Measurements from ENCODE around the gene CTNNB1. TPM values are rescaled to one million over a fixed set of nuclear protein-coding genes. Genes with fewer than 3 reads are reported as not detected.

Gene CTNNB1
- total RNA-seq, 1 experiment from 2014 or later: 530 TPM

- DNase-seq (ENCODE audit: low read depth): no peak
Observed at GRCh38 chr3:41192885-41193284, 6.4 kb upstream of the CTNNB1 start.

DNA sequence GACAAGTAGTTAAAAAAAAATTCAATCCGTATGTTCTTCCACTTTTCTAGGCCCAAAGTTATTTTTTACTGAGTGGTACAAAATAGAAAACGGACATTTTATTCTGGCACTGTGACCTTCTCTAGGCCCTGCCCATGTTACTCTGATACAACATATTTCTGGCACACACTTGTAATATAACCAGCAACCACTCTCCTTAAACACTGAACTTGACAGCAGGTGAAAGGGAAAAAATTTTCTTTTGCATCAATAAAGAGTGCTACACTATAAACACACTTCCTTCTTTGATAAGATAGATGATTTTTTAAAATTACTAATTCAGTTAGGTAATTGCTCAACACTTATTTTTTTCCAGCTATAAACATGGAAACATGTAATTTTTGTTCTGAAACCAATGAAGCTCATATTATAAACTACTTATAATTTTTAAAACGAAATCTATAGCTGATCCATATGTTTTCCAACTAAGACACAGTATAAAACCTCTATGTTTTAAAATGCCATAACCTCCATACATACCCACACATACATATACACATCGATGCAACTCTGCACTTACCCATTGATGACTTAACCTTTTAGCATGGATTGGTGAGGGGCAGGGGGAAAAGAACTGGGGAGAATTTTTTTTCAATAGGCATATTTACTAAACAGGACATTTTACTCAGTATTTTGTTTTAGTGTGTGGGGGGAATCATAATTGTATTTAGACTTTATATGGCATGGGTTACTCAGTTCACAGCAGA is 5.3 kb upstream of the CTNNB1 start:
- no peak for DNase-seq (ENCODE audit: low read depth)

DNA sequence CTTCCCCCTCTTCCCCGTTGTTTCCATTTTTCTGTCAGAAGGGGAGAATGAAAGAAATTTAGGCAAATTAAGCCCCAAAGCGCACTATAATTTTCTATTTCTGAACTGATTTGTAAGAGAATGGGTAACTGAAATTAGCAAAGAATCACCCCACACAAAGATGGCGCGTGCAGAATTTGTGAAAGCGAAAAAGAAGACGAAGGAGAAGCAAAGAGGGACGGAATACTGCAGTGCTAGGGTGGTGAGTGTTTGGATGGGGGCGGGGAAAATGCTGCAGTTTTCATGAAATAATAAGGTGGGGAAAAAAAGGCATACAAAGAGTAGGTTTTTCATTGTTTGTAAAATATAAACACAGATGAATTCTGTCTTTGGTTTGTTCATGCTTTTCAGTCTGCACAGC is 4.6 kb upstream of the CTNNB1 start:
- DNase-seq (ENCODE audit: low read depth): no peak

DNA sequence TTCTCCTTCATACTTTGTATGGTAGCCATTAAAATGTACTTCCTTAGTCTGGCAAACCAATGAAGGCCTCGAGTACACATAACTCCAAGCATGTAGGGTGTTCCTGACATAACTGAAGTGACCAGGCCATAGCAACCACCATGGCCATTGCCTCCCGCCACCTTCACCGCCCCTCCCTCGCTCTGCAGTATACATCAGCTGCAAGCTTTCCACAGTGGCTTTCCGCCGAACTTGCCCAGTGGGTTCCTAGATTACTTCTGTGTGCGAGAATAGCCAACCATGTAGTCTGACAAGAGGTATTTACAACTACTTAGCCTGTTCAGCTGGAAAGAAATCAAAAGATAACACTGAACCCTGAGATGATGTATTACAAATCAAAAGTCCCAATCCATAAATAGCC is 3.4 kb upstream of the CTNNB1 start:
- no peak for DNase-seq (ENCODE audit: low read depth)

DNA sequence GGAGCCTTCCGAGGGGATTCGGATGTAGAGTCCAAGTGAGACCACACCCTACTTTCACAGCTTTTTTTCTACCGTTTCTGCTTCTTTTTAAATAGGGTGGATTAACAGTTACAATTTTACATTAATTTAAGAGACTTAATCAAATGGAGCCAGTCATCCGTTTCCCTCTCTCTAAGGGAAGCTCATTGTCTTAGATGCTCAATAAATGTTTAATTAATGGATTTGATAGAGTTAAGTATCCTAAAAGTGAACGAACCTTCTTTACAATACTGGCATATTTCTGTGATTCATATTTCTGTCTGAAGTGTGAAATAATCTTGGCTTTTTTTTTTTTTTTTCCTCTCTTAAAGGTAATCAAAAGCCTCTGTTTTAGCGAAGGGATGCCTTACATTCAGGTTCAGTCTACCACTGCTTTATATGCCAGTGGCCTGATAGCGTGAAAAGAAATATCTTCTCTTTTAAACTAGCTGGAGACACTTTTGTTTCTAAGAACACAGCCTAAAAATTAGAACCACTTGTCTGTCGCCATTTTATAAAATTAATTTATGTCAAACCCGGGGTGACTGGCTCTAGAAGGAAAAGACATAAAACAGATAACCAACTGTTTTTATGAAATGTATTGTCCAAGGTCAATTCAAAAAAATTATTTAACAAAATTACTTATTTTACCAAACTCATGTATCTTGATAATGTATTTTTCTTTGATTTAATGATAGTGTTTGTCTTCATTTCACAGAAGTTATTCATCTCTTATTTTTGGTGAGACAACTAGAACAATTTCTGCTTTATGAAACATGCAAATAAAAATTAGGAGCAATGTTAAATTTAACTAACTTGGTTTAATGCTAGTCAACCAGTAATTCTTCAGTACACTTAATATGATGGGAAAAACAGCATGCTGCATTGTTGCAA is 2.5 kb upstream of the CTNNB1 start:
- no peak for DNase-seq (ENCODE audit: low read depth)

DNA sequence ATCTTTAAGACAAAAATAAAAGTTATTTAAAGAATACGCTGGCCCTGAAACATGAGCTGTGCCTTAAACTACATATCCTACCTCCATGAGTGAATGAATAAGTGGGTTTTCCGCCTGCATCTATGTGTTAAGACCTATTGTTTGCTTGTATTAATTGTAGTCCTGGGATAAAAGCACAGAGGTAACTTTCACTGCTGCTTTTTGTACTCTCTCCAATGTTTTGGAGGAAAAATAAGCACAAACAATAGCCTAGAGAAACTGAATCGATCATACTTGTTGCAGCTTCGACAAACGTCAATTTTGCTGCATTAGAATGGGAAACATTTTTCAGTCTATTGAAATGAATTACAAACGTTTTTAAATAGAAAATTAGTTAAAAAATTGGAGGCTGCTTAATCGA is 1.3 kb upstream of the CTNNB1 start:
- DNase-seq (ENCODE audit: low read depth): no peak

DNA sequence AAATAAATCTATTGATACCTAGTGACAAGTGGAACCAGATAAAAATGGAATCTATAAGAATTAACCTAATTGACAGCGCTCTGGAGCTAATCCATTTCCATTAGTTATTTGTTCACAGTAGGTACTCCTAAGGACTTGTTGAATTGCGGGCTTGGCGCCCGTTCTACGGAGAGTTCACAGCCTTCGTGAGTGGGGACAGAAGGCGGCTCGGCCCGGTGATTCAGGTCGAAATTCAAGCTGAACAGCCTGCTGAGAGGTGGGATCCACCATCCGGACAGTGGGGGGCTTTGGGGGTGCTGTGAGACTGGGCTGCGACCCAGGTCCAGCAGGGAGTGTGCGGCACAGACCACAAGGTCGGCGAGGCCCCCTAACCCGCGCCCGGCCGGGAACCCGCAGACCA is 779 bp upstream of the CTNNB1 start:
- no peak for DNase-seq (ENCODE audit: low read depth)

DNA sequence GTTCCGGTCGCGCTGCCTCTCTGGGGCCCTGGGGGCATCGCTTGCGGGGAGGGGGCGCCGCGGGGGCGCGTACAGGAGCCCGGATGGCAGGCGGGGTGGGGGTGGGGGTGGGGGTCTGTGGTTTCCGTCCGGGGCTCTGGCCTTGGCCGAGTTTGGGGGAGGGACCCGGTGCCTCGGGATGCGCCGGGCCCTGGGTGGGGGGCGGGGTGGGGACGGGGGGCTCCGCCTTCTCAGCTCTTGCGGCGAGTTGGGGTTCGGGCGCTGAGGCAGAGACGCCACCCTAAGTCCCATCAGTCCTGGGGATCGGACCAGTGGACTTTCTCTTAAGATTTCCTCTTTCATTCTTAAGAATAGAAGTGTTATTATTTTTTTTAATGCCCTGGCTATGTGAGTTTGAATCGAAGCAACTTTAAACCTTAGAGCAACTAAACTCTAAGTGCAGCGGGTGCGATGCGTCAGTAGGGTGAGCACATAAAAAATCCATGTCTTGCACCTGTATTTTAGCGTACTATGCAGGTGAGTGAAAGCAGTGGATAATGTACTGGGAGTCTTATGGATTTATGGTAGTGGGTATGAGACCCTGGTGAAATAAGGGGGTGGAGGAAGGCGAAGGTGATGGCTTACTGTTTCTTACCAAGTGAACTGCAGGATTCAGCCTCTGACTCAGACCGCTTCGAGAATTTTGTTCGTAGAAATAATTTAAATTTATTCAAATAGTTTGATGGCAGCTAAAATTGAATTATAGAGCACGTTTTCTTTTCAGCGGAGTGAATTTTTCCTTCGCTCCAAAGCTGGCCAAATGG is 762 bp downstream of the CTNNB1 start:
- peak; percentile 39 for DNase-seq (ENCODE audit: low read depth)

DNA sequence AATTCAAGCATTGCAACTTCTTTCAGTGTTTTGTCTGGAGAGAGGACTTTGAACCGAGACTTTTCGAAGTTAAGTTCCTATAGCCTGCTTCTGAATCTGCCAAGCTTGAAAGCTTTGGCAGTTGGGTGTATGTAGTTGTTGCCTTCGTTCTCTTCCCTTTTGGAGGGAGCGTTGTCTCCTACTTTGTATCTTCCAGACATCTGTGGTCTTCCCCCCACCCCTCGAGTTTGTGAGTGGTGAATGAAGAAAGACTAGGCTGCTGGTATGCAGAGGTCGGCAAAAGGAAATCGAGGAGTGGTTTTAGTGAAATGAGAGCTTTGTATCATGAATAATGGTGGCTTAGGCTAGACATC is 1.3 kb downstream of the CTNNB1 start:
- DNase-seq (ENCODE audit: low read depth): peak; percentile 53

GRCh38 chr3:41202075-41202833 is 2.9 kb downstream of the CTNNB1 start:
- DNase-seq (ENCODE audit: low read depth): no peak

DNA sequence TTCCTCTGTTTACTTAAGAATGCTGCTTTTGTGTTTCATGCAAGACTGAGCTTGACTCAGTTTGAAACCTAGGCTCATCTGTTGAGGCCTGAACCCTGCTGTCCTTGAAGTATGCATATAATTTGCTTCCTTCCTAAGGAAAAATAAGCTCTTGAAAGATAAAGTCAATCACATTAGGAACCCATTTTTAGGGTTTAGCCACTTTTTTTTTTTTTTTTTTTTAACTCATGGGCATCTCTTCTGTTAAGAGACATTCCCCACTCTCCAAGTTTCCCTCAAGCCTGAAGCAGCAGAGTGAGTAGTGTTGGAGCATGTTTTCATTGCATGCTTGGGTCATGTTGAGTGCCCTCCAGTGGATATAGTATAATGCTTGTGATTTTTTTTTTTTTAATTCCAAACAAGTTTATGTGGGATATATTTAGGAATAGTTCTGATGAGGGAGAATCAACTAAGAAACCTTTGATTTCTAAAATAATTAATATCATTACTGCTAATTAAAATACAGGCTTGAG is 3.6 kb downstream of the CTNNB1 start:
- DNase-seq (ENCODE audit: low read depth): peak; percentile 76

DNA sequence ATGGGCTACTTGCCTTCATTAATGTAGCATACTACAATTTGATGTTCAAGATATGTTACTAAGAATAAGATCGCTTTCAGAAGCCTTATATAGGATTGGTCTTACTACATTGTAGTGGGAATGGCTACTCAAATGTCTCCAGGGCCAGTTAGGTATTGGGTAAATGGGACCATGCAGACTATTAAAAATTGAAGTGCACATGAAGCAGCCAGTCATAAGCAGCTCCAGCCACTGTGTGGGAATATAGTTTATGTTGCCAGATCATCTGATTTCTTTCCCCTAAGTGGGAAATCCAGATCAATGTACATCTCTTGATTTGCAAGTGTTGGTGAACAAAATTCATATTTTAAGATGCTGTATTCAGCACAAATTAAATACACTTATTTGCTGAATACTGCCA is 5.1 kb downstream of the CTNNB1 start:
- DNase-seq (ENCODE audit: low read depth): no peak

DNA sequence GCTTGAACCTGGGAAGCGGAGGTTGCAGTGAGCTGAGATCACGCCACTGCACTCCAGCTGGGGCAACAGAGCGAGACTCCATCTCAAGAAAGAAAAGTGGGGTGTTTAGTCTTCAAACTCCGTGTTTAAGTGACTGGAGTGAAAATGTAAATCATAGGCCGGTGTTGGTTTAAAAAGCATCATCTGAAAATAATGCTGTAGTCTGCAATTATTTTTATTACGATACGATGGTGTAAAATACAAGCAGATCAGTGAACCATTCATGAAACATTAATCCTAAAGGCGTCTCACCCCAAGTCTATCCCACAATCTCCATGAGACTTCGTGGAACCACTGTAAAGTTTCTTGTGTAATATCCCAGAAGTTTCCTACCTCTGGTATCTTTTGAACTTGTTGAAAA is 6.3 kb downstream of the CTNNB1 start:
- DNase-seq (ENCODE audit: low read depth): no peak

- no peak for DNase-seq (ENCODE audit: low read depth)
Observed at GRCh38 chr3:41207355-41207754, 8.1 kb downstream of the CTNNB1 start.

DNA sequence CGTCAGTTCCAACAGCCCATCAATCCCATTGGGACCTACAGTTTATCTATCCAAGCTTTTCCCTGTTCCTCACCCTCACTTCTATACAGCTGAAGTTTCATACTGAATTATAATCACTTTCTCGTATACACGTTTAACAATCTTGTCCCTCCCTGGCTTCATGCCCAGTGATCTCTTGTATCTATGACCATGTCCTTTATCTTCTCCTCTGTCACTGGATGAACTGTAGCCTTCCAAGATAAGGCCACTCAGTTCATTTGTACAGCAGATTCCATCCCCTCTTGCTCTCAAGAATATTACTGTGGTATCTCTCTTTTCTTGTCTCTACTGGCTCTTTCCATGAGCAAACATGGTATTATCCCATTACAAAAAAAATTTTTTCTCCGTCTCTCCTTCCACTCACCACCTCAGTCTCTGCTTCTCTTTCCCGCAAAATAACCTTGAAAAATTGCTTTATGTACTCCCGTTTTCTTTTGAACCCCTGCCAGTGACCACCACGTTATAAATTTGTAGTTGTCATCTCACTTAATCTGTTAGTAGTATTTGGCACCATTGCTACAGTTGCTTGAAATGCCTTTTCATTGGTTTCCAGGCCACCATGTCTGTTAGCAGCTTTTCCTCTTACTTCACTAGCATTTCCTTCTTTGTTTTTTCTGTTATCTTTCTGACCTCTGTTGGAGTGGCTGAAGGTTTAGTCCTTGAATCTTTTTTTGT is 9.4 kb downstream of the CTNNB1 start:
- DNase-seq (ENCODE audit: low read depth): no peak

DNA sequence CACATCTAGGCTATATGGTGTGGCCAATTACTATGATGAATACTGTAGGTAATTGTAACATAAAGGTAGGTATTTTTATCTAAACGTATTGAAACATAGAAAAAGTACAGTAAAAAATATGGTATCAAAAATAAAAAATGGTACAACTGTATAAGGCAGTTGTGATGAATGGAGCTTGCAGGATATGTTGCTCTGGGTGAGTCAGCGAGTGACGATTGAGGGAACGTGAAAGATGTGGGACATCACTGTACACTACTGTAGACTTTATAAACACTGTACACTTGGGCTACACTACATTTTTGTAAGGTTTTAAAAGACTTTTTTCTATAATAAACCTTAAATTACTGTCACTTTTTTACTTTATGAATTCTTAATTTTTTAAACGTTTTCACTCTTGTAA is 10.3 kb downstream of the CTNNB1 start:
- DNase-seq (ENCODE audit: low read depth): no peak

- no peak for DNase-seq (ENCODE audit: low read depth)
Observed at GRCh38 chr3:41210966-41211365, 11.7 kb downstream of the CTNNB1 start.

GRCh38 chr3:41212088-41212487 is 12.8 kb downstream of the CTNNB1 start:
- no peak for DNase-seq (ENCODE audit: low read depth)

DNA sequence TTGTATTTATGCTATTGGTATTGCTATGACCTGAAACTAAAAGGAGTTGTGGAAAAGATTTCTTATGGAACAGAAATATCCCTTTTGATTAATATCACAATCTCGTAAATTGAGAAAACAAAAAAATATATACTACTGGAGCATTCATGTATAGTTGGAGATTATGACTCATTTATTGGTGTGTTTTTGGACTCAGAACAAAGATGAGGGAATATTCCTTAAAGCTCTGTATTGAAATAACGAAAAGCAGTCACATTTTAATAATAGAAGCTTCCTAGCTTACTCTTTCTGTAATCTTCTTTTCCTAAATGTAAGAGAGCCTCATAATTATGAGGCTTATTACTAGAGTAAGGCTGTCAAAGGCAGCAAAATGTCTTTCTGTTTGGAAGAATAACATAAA is 14.3 kb downstream of the CTNNB1 start:
- DNase-seq (ENCODE audit: low read depth): no peak

DNA sequence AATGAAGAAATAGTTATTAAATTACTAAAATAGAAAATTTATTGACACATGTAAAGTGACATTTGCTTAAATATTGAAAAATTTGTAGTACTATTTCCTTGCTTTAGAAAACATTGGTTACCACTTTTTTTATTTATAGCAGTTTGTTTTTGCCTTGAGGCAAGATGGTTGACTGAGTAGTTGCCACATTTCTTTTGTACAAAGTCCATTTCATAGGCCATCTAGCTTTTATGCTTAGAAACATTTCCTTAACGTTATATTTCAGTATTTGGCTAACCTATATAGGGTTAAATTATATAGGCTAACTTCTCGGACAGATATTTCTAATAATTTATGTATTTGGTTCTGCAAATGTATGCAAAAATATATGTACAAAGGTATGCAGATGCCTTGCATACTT is 17.1 kb downstream of the CTNNB1 start:
- no peak for DNase-seq (ENCODE audit: low read depth)

- DNase-seq (ENCODE audit: low read depth): no peak
Observed at GRCh38 chr3:41216993-41217392, 17.7 kb downstream of the CTNNB1 start.
